Measurements from ENCODE around the gene SNED1.

Gene SNED1

GRCh38 chr2:241133436-241133820, 135.0 kb downstream of the SNED1 start:
- DNase-seq = no peak

- DNase-seq = no peak
These were observed 136.3 kb downstream of the SNED1 start for GRCh38 chr2:241134711-241135110.

GRCh38 chr2:241135737-241136136, 137.3 kb downstream of the SNED1 start:
- DNase-seq = no peak

- no peak for DNase-seq
These were observed 137.8 kb downstream of the SNED1 start for GRCh38 chr2:241136191-241136590.

GRCh38 chr2:241136661-241137260, 138.3 kb downstream of the SNED1 start:
- no peak for DNase-seq

- no peak for DNase-seq
These were observed 139.1 kb downstream of the SNED1 start for GRCh38 chr2:241137276-241138190.

- no peak for DNase-seq
These were observed 140.1 kb downstream of the SNED1 start for GRCh38 chr2:241138471-241138870.

GRCh38 chr2:241139531-241140444, 141.4 kb downstream of the SNED1 start:
- DNase-seq = no peak

GRCh38 chr2:241140445-241140840, 142.0 kb downstream of the SNED1 start:
- DNase-seq = no peak

- DNase-seq = no peak
These were observed 142.9 kb downstream of the SNED1 start for GRCh38 chr2:241141214-241141770.

GRCh38 chr2:241142063-241142462, 143.6 kb downstream of the SNED1 start:
- no peak for DNase-seq

- no peak for DNase-seq
These were observed 144.2 kb downstream of the SNED1 start for GRCh38 chr2:241142593-241142992.

Data from NCI-H524 (cell line).